Inferior parietal cortex (tissue), 1 donor: ENCODE measurements around the gene SERPINB1.

Source experiments
- DNase-seq: peaks from one replicate; pipeline ENCODE4 v3.0.0-alpha.2; 2016; ENCODE audit errors: extremely low spot score

SERPINB1 gene

GRCh38 chr6:2850538-2851113, 9.0 kb upstream of the SERPINB1 start:
- DNase-seq, result no peak

GRCh38 chr6:2848851-2849250, 7.2 kb upstream of the SERPINB1 start:
- DNase-seq, result no peak

- DNase-seq, result no peak
These were observed 4.2 kb upstream of the SERPINB1 start for GRCh38 chr6:2845880-2846208.

GRCh38 chr6:2844008-2844407, 2.3 kb upstream of the SERPINB1 start:
- DNase-seq, result no peak

- no peak for DNase-seq
These were observed 1.6 kb upstream of the SERPINB1 start for GRCh38 chr6:2843138-2843740.

GRCh38 chr6:2842139-2842552, 483 bp upstream of the SERPINB1 start:
- no peak for DNase-seq

DNA sequence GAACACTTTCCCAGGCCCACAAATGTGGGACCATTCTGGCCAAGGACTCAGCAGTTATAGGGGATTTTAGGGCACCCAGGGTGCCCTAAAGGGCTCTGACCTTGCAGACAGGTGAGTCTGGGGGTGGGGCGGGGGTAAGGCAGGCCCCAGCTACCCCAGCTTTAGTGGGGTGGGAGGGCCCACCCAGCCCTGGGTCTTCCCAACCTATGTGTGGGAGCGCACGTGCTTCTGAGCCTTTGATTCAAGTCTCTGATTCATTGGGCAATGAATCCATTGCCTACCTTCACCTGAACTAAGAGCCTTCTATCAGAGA, 958 bp downstream of the SERPINB1 start:
- no peak for DNase-seq

GRCh38 chr6:2839982-2840748, 1.5 kb downstream of the SERPINB1 start:
- peak; percentile 29 for DNase-seq

DNA sequence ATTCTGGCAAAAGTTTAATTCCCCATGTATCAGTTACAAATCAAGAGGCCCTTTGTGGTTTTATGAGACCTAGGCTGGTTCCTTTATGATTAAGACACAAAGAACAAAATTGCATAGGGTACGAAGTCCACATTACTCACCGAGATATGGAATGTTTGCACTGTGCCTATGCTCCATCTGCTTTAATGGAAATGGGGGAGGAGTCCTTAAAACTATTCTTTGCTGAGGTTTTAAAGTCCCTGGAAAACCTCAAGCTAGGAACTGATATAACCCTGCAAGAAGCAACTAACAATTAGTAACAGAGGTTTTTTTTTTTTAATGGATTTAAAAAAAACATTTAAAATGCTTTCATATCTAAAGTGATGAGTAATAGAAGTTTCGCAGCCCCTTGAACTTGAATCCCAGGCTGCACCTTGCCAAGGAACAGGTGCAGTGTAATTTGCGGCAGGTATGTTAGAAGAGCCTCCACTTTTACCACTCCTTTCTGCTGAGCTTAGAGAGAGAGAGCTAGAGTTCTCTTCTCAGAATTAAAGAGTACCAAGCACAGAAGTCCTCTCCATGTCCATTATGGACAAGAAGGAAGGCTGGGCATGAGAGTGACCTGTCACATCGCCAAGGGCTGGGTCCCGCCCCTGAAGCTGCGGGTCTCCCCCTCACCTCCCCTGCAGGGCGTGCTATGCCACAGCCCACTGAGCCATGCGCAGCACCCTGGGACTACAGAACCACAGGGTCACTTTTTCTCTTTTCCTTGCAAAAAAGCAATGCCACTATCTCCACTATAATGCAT, 2.3 kb downstream of the SERPINB1 start:
- no peak for DNase-seq

- no peak for DNase-seq
These were observed 3.4 kb downstream of the SERPINB1 start for GRCh38 chr6:2838251-2838650.

DNA sequence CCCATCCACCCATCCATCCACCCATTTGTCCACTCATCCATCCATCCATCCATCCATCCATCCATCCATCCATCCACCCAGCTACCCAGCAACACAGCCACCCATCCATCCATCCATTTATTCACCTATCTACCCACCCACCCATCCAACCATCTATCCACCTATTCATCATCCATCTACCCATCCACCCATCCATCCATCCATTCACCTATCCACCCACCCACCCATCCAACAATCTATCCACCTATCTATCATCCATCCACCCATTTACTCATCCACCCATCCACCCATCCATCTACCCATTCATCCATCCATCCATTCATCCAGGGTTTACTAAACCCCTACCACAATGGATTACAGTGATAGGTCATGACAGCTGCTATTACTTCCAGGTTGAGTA, 7.4 kb downstream of the SERPINB1 start:
- DNase-seq, result no peak

DNA sequence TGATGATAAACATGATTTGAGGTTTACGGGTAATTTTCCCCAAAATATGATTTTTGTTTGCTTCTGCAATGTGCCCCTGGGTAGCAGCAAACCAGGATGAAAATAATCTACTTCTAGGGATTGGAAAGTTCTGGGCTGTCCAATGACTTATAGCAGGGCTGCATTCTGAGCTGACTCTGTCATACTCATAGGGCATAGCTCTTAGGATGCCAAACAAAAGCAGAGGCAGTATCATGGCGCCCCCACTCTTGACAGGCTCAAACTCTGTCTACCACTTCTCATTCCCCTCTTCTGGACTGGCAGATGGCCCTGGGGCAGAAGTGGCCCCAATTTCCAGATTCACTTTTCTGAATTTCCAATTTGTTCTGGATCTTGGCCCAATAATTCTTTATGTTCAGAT, 10.3 kb downstream of the SERPINB1 start:
- no peak for DNase-seq

GRCh38 chr6:2830183-2830582, 11.5 kb downstream of the SERPINB1 start:
- no peak for DNase-seq

- DNase-seq, result no peak
These were observed 12.4 kb downstream of the SERPINB1 start for GRCh38 chr6:2829253-2829652.

GRCh38 chr6:2828629-2829028, 13.0 kb downstream of the SERPINB1 start:
- no peak for DNase-seq

DNA sequence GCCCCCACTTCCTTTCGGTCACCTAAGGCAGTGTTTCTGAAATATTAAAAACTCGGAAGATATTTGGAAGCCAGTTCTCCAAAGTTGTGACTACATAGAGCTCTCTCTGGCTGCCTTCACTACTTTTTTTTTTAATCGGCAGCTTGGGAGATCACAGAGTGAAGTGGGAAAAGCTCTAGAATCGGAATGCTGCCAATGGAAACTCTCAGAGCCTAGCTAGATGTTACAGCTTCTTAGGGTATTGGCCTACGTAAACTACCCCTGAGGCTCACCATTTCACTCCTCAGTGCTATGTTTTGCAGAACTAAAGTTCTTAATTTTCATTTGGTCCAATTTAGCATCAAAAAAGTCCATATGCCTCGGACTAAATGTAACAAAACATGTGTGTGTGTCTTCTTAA, 14.5 kb downstream of the SERPINB1 start:
- DNase-seq, result no peak

- no peak for DNase-seq
These were observed 15.5 kb downstream of the SERPINB1 start for GRCh38 chr6:2826131-2826530.

DNA sequence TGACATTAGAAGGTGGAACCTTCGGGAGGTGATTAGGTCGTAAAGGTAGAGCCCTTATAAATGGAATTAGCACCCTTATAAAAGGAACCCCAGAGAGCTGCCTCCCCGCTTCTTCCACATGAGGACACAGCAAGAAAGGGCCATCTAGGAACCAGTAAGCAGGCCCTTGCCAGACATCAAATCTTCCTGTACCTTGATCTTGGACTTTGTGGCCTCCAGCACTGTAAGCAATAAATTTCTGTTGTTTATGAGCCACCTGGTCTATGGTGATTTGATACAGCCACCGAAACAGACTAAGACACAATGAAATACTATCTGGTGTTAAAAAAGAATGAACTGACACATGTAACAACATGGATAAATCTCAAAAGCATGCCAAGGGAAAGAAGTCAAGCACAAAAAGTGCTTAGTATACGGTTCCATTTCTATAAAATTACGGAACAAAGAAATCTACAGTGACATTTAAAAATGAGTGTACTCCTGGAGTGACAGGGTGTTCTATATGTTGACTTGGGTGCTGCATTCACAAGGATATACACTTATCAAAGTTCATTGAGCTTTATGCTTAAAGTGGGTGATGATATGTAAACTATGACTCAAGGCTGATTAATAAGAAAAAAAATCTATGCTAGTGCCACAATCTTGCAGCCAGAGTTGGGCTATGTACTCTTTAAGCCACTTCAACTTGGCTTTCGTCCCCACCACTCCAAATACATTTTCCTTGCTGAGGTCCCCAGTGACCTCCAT, 18.4 kb downstream of the SERPINB1 start:
- no peak for DNase-seq

DNA sequence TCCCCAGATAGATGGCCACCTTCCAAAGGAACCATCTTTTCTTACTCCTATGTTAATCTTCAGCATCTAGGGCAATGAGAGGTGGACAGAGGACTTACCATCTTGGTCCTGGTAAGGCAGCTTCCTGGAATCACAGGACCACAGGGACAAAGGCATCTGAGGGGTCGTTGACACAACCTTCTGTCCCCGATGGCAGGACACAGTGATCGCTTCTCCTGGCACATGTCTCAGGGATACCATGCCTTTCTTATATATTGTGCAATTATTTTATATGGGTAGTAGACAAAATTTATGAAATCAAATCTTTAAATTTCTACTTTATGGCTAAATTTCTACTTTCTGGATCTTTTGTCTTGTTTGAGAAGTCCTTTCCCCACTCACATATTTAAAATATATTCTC, 20.1 kb downstream of the SERPINB1 start:
- DNase-seq, result no peak

GRCh38 chr6:2820415-2820814, 21.2 kb downstream of the SERPINB1 start:
- no peak for DNase-seq

DNA sequence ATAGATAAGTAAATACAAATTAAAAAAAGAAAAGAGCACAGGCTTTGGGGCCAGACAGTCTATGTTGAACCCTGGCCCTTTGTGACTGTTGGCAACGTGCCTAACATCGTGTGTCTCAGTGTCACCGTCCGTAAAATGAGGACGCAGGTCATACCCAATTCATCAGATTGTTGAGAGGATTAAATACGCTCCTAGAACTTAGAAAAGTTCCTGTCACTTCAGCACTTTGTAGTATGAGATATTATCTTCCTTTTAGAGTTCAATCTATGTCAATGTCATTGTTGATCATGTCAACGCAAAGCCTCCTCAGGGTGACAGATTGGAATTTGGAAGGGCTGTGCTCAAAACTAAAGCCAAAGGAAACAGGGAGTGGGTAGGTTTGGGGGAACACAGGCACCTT, 21.7 kb downstream of the SERPINB1 start:
- no peak for DNase-seq

- no peak for DNase-seq
These were observed 22.5 kb downstream of the SERPINB1 start for GRCh38 chr6:2819115-2819514.
